GM23338 (cell line): ENCODE data around the gene B4GALT4. TPM values are rescaled to one million over a fixed set of nuclear protein-coding genes. Genes with fewer than 3 reads are reported as not detected.

ENCODE experiments used
- ATAC-seq: fragments of 200-7000 bp; cut with Tn5 transposase; 3 replicates; pipeline ENCODE4 v1.9.1; 2020
- DNase-seq: peaks from one replicate; pipeline ENCODE4 v3.0.0-alpha.2; 2015; ENCODE audit warnings: low spot score
- H2AFZ ChIP-seq: fragments of 200-600 bp; sonication (generic); 2 replicates; pipeline ENCODE4 v1.8.0; 2016; ENCODE audit warnings: antibody characterized with exemption, mild to moderate bottlenecking, moderate library complexity
- H3F3A ChIP-seq: fragments of 200-600 bp; sonication (generic); replicated peaks from 2 replicates; pipeline ENCODE4 v1.8.0; 2017; ENCODE audit warnings: antibody characterized with exemption, mixed run types, low read depth
- H3K27ac ChIP-seq: fragments of 200-600 bp; sonication (generic); 2 replicates; pipeline ENCODE4 v1.6.1; 2016; ENCODE audit warnings: low read depth
- H3K27me3 ChIP-seq: fragments of 200-600 bp; sonication (generic); 2 replicates; pipeline ENCODE4 v1.8.0; 2016; ENCODE audit warnings: mild to moderate bottlenecking, mixed run types, moderate library complexity; ENCODE audit not compliant: insufficient read depth
- H3K36me3 ChIP-seq: fragments of 200-600 bp; sonication (generic); 2 replicates; pipeline ENCODE4 v1.8.0; 2016; ENCODE audit warnings: mild to moderate bottlenecking; ENCODE audit not compliant: insufficient read depth
- H3K4me1 ChIP-seq: fragments of 200-600 bp; sonication (generic); 2 replicates; pipeline ENCODE4 v1.8.0; 2016; ENCODE audit warnings: mild to moderate bottlenecking, moderate library complexity; ENCODE audit not compliant: insufficient read depth
- H3K4me2 ChIP-seq: fragments of 200-600 bp; sonication (generic); 2 replicates; pipeline ENCODE4 v1.7.1; 2017; ENCODE audit warnings: mixed run types
- H3K4me3 ChIP-seq: fragments of 200-600 bp; sonication (generic); 2 replicates; pipeline ENCODE4 v1.6.1; 2016; ENCODE audit warnings: mixed run types
- H3K79me2 ChIP-seq: fragments of 200-600 bp; sonication (generic); replicated peaks from 2 replicates; pipeline ENCODE4 v1.8.0; 2017; ENCODE audit warnings: mild to moderate bottlenecking; ENCODE audit not compliant: insufficient read depth
- H3K9me2 ChIP-seq: fragments of 200-600 bp; sonication (generic); 2 replicates; pipeline ENCODE4 v1.8.0; 2017; ENCODE audit not compliant: insufficient read depth
- H4K20me1 ChIP-seq: fragments of 200-600 bp; sonication (generic); replicated peaks from 2 replicates; pipeline ENCODE4 v1.8.0; 2017; ENCODE audit warnings: mild to moderate bottlenecking; ENCODE audit not compliant: insufficient read depth
- H3K27ac Mint-ChIP-seq: 2 replicates; pipeline ENCODE4 v1.8.0; 2020; ENCODE audit warnings: inconsistent platforms, mild to moderate bottlenecking, moderate library complexity, mixed read lengths
- H3K27me3 Mint-ChIP-seq: 3 replicates; pipeline ENCODE4 v1.8.0; 2022; ENCODE audit warnings: low read depth, mild to moderate bottlenecking, moderate library complexity, mixed read lengths, inconsistent platforms; ENCODE audit not compliant: insufficient read depth, poor library complexity
- H3K36me3 Mint-ChIP-seq: 3 replicates; pipeline ENCODE4 v1.8.0; 2021; ENCODE audit warnings: low read depth, mild to moderate bottlenecking, inconsistent platforms, moderate library complexity, mixed read lengths
- H3K4me1 Mint-ChIP-seq: 3 replicates; pipeline ENCODE4 v1.8.0; 2020; ENCODE audit warnings: mild to moderate bottlenecking, inconsistent platforms, mixed read lengths
- H3K4me3 Mint-ChIP-seq: 3 replicates; pipeline ENCODE4 v1.8.0; 2021; ENCODE audit warnings: moderate library complexity, mild to moderate bottlenecking, inconsistent platforms, mixed read lengths
- H3K9me3 Mint-ChIP-seq: 3 replicates; pipeline ENCODE4 v1.8.0; 2020; ENCODE audit warnings: moderate library complexity, mild to moderate bottlenecking, inconsistent platforms, mixed read lengths
- CREB1 ChIP-seq: fragments of 250-450 bp; sonication (Bioruptor Pico); IDR thresholded peaks from 2 replicates; pipeline ENCODE4 v1.5.0; 2020; ENCODE audit warnings: low read depth, mild to moderate bottlenecking, moderate library complexity
- EZH2 ChIP-seq: fragments of 200-600 bp; sonication (generic); IDR thresholded peaks from one replicate; pipeline ENCODE4 v1.8.0; 2017; ENCODE audit warnings: antibody characterized with exemption, mild to moderate bottlenecking, low read depth; ENCODE audit not compliant: unreplicated experiment
- EZH2phosphoT487 ChIP-seq: fragments of 200-600 bp; sonication (generic); IDR thresholded peaks from one replicate; pipeline ENCODE4 v1.8.1; 2018; ENCODE audit warnings: antibody characterized with exemption; ENCODE audit not compliant: unreplicated experiment
- JUNB ChIP-seq: IDR thresholded peaks from one replicate; pipeline ENCODE4 v1.6.1; 2016; ENCODE audit warnings: antibody characterized with exemption; ENCODE audit not compliant: unreplicated experiment
- NANOG ChIP-seq: IDR thresholded peaks from 2 replicates; pipeline ENCODE4 v1.6.1; 2016; ENCODE audit warnings: antibody characterized with exemption, borderline replicate concordance
- POLR2AphosphoS5 ChIP-seq: IDR thresholded peaks from 2 replicates; pipeline ENCODE4 v1.6.1; 2016; ENCODE audit warnings: antibody characterized with exemption, low read depth
- STAT1 ChIP-seq: IDR thresholded peaks from one replicate; pipeline ENCODE4 v1.6.1; 2016; ENCODE audit warnings: antibody characterized with exemption; ENCODE audit not compliant: unreplicated experiment
- ZNF114 ChIP-seq: fragments of 250-450 bp; sonication (Bioruptor Pico); IDR thresholded peaks from 2 replicates; pipeline ENCODE4 v1.5.0; 2020; ENCODE audit warnings: mild to moderate bottlenecking, moderate library complexity
- ZNF331 ChIP-seq: fragments of 250-450 bp; sonication (Bioruptor Pico); IDR thresholded peaks from 2 replicates; pipeline ENCODE4 v1.5.0; 2020; ENCODE audit warnings: low read depth, mild to moderate bottlenecking, moderate library complexity
- polyA plus RNA-seq: library from polyadenylated mRNA; unstranded; fragments of >200 nt; fragmentation: Nextera tagmentation; extraction: Ambion mirVana; gene quantifications from 2 replicates; pipeline ENCODE4 v1.2.1, GENCODE V29; 2016
- total RNA-seq: library from RNA; depleted of rRNA; stranded (reverse); fragments of >200 nt; shearing (Covaris generic); gene quantifications from 2 replicates; pipeline ENCODE4 v1.2.3, GENCODE V29; 2014
- TF ChIP-seq, protein P1 (sequence below): IDR thresholded peaks from 2 replicates; pipeline ENCODE4 v1.6.1; 2016; ENCODE audit warnings: antibody characterized with exemption
- TF ChIP-seq, protein P2 (sequence below), 2 experiments: fragments of 200-600 bp in 1 of 2; sonication (generic) in 1 of 2; conservative IDR thresholded peaks; 2 replicates each; pipeline versions ENCODE4 v1.5.1 to v1.6.1; 2016 to 2017; ENCODE audit warnings: antibody characterized with exemption in 2 of 2, low read depth in 2 of 2, mild to moderate bottlenecking in 2 of 2, moderate library complexity in 1 of 2
- TF ChIP-seq, protein P3 (sequence below): fragments of 250-450 bp; sonication (Bioruptor Pico); IDR thresholded peaks from 2 replicates; pipeline ENCODE4 v1.5.0; 2020; ENCODE audit warnings: mild to moderate bottlenecking, moderate library complexity
- TF ChIP-seq, protein P4 (sequence below): IDR thresholded peaks from one replicate; pipeline ENCODE4 v1.6.1; 2018; ENCODE audit warnings: antibody characterized with exemption; ENCODE audit not compliant: unreplicated experiment

Gene B4GALT4
- total and polyA plus RNA-seq, 2 experiments from 2014 or later = 38.3 to 45.3 TPM

DNA sequence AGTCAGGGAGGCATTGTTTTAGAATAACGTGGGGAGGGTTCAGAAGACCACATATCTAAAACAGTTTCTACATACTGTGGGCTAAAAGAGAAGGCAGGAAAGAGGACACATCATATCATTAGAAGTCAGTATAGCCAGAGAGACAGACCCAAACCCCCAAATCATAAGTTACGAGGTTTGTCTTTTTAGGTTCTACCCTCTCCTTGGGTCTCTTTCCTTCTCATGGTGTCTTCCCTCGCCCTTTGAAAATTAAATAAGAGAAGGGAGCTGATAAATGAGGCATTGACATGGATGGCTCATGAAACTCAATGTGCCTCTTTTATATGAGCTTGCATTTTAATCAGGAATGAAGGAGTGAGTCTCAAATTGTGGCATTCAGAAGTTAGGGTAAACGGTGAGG lies 63.9 kb downstream of the B4GALT4 start:
- Histone ChIP-seq H3F3A (no peaks in the 10 kb centered on the region), H2AFZ (peak overlapping the region; percentile 21), H3K4me3 (no peak overlapping the region), H3K4me2 (no peak overlapping the region), H3K4me1 (no peaks in the 10 kb centered on the region), H3K27ac (no peak overlapping the region), H3K79me2 (no peaks in the 10 kb centered on the region), H3K9me2 (no peaks in the 10 kb centered on the region), H3K27me3 (no peaks in the 10 kb centered on the region), H4K20me1 (no peaks in the 10 kb centered on the region), H3K36me3 (no peaks in the 10 kb centered on the region)
- ATAC-seq (no peak), DNase-seq (no peak)
- Mint-ChIP-seq H3K36me3 (no peaks in the 10 kb centered on the region), H3K4me1 (peaks cover 4% of the 10 kb centered on the region), H3K27me3 (no peaks in the 10 kb centered on the region), H3K4me3 (no peak overlapping the region), H3K9me3 (no peaks in the 10 kb centered on the region), H3K27ac (no peak overlapping the region)
- TF ChIP-seq CREB1 (CRISPR knock-in tag) = no peak
- TF ChIP-seq, protein P1, sequence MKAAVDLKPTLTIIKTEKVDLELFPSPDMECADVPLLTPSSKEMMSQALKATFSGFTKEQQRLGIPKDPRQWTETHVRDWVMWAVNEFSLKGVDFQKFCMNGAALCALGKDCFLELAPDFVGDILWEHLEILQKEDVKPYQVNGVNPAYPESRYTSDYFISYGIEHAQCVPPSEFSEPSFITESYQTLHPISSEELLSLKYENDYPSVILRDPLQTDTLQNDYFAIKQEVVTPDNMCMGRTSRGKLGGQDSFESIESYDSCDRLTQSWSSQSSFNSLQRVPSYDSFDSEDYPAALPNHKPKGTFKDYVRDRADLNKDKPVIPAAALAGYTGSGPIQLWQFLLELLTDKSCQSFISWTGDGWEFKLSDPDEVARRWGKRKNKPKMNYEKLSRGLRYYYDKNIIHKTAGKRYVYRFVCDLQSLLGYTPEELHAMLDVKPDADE = no peak
- TF ChIP-seq JUNB = no peak
- TF ChIP-seq NANOG = no peak
- TF ChIP-seq STAT1 = no peak
- no peak for TF ChIP-seq ZNF114 (CRISPR knock-in tag)
- TF ChIP-seq EZH2phosphoT487 = no peak
- TF ChIP-seq, protein P2, sequence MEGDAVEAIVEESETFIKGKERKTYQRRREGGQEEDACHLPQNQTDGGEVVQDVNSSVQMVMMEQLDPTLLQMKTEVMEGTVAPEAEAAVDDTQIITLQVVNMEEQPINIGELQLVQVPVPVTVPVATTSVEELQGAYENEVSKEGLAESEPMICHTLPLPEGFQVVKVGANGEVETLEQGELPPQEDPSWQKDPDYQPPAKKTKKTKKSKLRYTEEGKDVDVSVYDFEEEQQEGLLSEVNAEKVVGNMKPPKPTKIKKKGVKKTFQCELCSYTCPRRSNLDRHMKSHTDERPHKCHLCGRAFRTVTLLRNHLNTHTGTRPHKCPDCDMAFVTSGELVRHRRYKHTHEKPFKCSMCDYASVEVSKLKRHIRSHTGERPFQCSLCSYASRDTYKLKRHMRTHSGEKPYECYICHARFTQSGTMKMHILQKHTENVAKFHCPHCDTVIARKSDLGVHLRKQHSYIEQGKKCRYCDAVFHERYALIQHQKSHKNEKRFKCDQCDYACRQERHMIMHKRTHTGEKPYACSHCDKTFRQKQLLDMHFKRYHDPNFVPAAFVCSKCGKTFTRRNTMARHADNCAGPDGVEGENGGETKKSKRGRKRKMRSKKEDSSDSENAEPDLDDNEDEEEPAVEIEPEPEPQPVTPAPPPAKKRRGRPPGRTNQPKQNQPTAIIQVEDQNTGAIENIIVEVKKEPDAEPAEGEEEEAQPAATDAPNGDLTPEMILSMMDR (conservative IDR thresholded peaks at IDR 0.05; ENCODE audit: low read depth in 2 of 2) = no peak
- no peak for TF ChIP-seq POLR2AphosphoS5
- TF ChIP-seq, protein P3, sequence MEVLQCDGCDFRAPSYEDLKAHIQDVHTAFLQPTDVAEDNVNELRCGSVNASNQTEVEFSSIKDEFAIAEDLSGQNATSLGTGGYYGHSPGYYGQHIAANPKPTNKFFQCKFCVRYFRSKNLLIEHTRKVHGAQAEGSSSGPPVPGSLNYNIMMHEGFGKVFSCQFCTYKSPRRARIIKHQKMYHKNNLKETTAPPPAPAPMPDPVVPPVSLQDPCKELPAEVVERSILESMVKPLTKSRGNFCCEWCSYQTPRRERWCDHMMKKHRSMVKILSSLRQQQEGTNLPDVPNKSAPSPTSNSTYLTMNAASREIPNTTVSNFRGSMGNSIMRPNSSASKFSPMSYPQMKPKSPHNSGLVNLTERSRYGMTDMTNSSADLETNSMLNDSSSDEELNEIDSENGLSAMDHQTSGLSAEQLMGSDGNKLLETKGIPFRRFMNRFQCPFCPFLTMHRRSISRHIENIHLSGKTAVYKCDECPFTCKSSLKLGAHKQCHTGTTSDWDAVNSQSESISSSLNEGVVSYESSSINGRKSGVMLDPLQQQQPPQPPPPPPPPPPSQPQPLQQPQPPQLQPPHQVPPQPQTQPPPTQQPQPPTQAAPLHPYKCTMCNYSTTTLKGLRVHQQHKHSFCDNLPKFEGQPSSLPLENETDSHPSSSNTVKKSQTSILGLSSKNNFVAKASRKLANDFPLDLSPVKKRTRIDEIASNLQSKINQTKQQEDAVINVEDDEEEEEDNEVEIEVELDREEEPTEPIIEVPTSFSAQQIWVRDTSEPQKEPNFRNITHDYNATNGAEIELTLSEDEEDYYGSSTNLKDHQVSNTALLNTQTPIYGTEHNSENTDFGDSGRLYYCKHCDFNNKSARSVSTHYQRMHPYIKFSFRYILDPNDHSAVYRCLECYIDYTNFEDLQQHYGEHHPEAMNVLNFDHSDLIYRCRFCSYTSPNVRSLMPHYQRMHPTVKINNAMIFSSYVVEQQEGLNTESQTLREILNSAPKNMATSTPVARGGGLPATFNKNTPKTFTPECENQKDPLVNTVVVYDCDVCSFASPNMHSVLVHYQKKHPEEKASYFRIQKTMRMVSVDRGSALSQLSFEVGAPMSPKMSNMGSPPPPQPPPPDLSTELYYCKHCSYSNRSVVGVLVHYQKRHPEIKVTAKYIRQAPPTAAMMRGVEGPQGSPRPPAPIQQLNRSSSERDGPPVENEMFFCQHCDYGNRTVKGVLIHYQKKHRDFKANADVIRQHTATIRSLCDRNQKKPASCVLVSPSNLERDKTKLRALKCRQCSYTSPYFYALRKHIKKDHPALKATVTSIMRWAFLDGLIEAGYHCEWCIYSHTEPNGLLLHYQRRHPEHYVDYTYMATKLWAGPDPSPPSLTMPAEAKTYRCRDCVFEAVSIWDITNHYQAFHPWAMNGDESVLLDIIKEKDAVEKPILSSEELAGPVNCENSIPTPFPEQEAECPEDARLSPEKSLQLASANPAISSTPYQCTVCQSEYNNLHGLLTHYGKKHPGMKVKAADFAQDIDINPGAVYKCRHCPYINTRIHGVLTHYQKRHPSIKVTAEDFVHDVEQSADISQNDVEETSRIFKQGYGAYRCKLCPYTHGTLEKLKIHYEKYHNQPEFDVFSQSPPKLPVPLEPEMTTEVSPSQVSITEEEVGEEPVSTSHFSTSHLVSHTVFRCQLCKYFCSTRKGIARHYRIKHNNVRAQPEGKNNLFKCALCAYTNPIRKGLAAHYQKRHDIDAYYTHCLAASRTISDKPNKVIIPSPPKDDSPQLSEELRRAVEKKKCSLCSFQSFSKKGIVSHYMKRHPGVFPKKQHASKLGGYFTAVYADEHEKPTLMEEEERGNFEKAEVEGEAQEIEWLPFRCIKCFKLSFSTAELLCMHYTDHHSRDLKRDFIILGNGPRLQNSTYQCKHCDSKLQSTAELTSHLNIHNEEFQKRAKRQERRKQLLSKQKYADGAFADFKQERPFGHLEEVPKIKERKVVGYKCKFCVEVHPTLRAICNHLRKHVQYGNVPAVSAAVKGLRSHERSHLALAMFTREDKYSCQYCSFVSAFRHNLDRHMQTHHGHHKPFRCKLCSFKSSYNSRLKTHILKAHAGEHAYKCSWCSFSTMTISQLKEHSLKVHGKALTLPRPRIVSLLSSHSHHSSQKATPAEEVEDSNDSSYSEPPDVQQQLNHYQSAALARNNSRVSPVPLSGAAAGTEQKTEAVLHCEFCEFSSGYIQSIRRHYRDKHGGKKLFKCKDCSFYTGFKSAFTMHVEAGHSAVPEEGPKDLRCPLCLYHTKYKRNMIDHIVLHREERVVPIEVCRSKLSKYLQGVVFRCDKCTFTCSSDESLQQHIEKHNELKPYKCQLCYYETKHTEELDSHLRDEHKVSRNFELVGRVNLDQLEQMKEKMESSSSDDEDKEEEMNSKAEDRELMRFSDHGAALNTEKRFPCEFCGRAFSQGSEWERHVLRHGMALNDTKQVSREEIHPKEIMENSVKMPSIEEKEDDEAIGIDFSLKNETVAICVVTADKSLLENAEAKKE (CRISPR knock-in tag) = no peak
- TF ChIP-seq, protein P4, sequence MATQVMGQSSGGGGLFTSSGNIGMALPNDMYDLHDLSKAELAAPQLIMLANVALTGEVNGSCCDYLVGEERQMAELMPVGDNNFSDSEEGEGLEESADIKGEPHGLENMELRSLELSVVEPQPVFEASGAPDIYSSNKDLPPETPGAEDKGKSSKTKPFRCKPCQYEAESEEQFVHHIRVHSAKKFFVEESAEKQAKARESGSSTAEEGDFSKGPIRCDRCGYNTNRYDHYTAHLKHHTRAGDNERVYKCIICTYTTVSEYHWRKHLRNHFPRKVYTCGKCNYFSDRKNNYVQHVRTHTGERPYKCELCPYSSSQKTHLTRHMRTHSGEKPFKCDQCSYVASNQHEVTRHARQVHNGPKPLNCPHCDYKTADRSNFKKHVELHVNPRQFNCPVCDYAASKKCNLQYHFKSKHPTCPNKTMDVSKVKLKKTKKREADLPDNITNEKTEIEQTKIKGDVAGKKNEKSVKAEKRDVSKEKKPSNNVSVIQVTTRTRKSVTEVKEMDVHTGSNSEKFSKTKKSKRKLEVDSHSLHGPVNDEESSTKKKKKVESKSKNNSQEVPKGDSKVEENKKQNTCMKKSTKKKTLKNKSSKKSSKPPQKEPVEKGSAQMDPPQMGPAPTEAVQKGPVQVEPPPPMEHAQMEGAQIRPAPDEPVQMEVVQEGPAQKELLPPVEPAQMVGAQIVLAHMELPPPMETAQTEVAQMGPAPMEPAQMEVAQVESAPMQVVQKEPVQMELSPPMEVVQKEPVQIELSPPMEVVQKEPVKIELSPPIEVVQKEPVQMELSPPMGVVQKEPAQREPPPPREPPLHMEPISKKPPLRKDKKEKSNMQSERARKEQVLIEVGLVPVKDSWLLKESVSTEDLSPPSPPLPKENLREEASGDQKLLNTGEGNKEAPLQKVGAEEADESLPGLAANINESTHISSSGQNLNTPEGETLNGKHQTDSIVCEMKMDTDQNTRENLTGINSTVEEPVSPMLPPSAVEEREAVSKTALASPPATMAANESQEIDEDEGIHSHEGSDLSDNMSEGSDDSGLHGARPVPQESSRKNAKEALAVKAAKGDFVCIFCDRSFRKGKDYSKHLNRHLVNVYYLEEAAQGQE = no peak
- no peak for TF ChIP-seq EZH2
- TF ChIP-seq ZNF331 (CRISPR knock-in tag) = no peak
